HG03558 (cell line): ENCODE measurements around the gene BCAT1.
"Not testable (repeated sequence)": the region's sequence is repeated elsewhere in the genome, so short reads cannot be mapped to it uniquely, and the experiment has no call there.

ENCODE experiments used
- ATAC-seq: cut with Tn5 transposase; IDR thresholded peaks from one replicate; pipeline ENCODE4 v1.9.1; 2021; ENCODE audit warnings: moderate number of reproducible peaks; ENCODE audit not compliant: unreplicated experiment; ENCODE audit errors: extremely low read depth

BCAT1 gene

GRCh38 chr12:24864796-24865125 lies 84.1 kb downstream of the BCAT1 start:
- no peak for ATAC-seq

GRCh38 chr12:24861766-24862540 lies 86.9 kb downstream of the BCAT1 start:
- peak; percentile 48 for ATAC-seq

GRCh38 chr12:24860546-24860945 lies 88.4 kb downstream of the BCAT1 start:
- ATAC-seq: no peak

GRCh38 chr12:24856541-24856940 lies 92.4 kb downstream of the BCAT1 start:
- ATAC-seq: no peak

GRCh38 chr12:24854908-24855307 lies 94.0 kb downstream of the BCAT1 start:
- ATAC-seq: no peak

GRCh38 chr12:24854017-24854416 lies 94.9 kb downstream of the BCAT1 start:
- ATAC-seq: no peak

GRCh38 chr12:24853588-24853987 lies 95.3 kb downstream of the BCAT1 start:
- ATAC-seq: no peak

GRCh38 chr12:24853094-24853493 lies 95.8 kb downstream of the BCAT1 start:
- ATAC-seq: no peak

GRCh38 chr12:24852420-24852819 lies 96.5 kb downstream of the BCAT1 start:
- ATAC-seq: no peak

GRCh38 chr12:24851883-24852282 lies 97.0 kb downstream of the BCAT1 start:
- ATAC-seq: not testable (repeated sequence)

GRCh38 chr12:24851341-24851740 lies 97.6 kb downstream of the BCAT1 start:
- ATAC-seq: no peak

- no peak for ATAC-seq
Measured at GRCh38 chr12:24850496-24850895, 98.4 kb downstream of the BCAT1 start.

GRCh38 chr12:24848941-24849477 lies 99.9 kb downstream of the BCAT1 start:
- ATAC-seq: no peak

GRCh38 chr12:24846689-24847088 lies 102.2 kb downstream of the BCAT1 start:
- ATAC-seq: no peak

GRCh38 chr12:24845615-24846014 lies 103.3 kb downstream of the BCAT1 start:
- no peak for ATAC-seq

- ATAC-seq: no peak
Measured at GRCh38 chr12:24840046-24840800, 108.7 kb downstream of the BCAT1 start.

GRCh38 chr12:24839268-24839791 lies 109.6 kb downstream of the BCAT1 start:
- ATAC-seq: peak; percentile 85

- peak; percentile 36 for ATAC-seq
Measured at GRCh38 chr12:24838531-24838950, 110.4 kb downstream of the BCAT1 start.

- no peak for ATAC-seq
Measured at GRCh38 chr12:24835377-24835776, 113.5 kb downstream of the BCAT1 start.

GRCh38 chr12:24833513-24833912 lies 115.4 kb downstream of the BCAT1 start:
- no peak for ATAC-seq

GRCh38 chr12:24823808-24824515 lies 124.9 kb downstream of the BCAT1 start:
- ATAC-seq: no peak
